COLO668 (cell line): Measurements from ENCODE around the gene UQCRC1.

ENCODE experiments used
- DNase-seq: peaks from one replicate; lab custom pipeline; 2025; ENCODE audit not compliant: unreplicated experiment; lab: John Stamatoyannopoulos, UW

Gene UQCRC1

DNA sequence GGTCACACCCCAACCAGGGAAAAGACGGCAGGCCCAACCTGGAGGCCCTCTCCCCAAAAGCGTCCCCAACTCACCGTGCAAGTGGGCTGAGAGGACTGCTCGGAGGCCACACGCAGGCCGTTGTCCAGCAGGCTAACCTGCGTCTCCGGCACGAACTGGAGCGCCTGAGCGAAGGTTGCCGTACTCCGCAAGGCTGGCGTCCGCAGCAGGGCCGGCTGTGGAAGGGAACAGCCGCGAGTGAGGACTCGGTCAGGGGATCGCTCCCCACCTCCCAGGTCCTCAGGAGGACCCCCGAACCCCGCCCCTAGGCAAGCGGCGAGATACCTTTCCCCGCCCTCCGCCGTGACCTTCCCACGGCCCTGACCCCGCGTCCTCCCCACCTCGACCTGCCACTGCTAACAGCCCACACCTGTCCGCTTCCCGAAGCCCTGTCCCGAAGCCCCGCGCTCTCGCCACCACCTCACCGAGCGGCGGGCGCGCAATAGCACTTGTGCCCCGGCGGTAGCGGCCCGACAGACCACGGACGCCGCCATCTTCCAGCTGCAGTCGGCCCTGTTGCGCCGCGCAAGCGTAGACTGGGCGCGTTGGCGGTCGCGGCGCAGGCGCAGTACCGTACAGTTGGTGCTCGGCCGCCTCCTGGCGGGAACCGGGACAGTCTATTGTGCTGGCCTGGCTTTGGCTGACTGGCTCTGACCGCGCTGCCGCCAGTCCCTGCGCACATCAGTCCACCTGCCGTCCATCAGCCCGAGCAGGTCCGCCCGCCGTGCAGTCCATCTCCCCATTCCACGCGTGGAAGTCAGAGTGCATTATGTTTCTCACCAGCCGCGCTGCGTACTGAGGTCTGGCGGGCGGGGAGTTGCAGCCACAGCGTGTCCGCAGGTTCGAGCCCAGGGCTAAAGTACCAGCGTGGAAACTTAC is at the start of gene UQCRC1:
Gene UQCRC1, minus strand, starts transcription at position 559 of the 918 bp plus-strand sequence. Its CDS starts 26 bp downstream, at position 533.
- DNase-seq, result peak; percentile 91

- no peak for DNase-seq
Observed at GRCh38 chr3:48656841-48657281, 47.4 kb upstream of the UQCRC1 start.

DNA sequence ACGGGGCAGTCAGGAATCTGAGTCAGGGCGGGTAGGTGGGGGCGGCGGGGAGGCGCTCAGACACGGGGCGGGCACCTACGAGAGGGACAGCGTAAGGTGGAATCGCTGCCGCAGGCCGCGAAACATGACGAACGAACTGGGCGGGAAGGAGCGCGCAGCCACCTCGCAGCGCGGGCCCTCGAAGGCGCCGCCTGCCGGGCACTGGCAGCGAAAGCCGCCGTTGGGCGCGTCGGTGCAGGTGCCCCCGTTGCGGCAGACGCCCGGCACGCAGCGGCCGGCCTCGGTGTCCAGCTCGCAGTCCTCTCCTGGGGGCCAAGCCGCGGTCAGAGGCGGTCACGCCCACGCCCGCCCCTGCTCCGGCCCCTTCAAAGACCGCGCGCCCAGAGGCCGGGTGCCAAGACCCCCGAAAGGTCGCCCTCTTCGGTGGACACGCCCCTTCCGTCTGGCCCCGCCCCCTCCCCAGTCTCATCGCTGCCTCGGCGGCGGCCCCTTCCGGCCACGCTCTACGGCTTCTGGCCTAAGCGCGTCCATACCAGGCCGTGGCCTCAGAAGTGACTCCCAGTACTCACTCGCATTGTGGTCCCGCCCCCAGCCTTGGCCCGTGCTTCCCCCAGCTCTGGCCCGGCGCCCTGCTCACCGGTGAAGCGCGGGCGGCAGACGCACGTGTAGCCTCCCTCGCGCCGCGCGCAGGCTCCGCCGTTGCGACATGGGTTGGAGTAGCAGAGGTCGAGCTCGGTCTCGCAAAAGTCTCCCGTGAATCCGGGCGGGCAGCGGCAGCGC is 46.8 kb upstream of the UQCRC1 start:
- DNase-seq, result no peak

- DNase-seq, result no peak
Observed at GRCh38 chr3:48655606-48656005, 46.2 kb upstream of the UQCRC1 start.

GRCh38 chr3:48655063-48655462 is 45.6 kb upstream of the UQCRC1 start:
- DNase-seq, result no peak

DNA sequence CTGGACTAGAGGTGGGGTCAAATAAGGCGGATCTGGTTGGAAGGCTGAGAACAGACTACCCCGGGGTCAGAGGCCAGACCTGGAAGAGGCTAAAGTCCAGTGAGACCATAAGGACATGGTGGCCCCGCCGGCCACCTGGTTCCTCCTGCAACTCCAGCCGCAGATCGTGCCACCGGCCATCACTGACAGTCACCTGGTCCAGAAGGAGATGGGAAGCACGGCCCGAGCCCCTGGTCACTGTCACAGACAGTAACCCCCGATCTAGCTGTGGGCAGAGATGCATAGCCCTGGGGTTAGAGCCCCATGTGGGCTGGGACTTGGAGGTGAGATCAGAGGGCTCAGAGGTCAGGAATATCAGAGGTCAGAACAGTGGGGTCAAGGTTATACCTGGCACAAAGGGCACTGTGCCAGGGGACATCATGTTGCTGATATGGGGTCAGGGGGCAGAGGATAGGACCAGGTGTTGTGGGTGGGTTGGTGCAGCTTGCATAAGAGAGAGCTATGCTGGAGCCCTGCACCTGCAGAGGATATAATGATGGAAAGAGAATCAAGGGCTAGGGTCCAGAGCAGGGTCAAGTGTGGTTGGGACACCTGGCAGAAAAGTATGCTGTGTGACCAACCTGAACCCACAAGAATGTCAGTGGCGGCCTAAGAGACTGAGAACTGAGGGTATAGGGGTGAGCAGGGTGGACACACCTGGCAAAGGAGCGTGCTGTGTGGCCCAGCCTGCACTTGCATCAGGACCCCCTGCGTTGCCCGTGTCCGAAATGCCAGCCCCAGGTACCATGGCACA is 43.7 kb upstream of the UQCRC1 start:
- DNase-seq, result no peak

- DNase-seq, result no peak
Observed at GRCh38 chr3:48651771-48652170, 42.3 kb upstream of the UQCRC1 start.

GRCh38 chr3:48650723-48651122 is 41.3 kb upstream of the UQCRC1 start:
- DNase-seq, result no peak

- no peak for DNase-seq
Observed at GRCh38 chr3:48648188-48648850, 38.9 kb upstream of the UQCRC1 start.

- DNase-seq, result no peak
Observed at GRCh38 chr3:48647714-48648113, 38.3 kb upstream of the UQCRC1 start.

- no peak for DNase-seq
Observed at GRCh38 chr3:48644898-48645760, 35.7 kb upstream of the UQCRC1 start.

DNA sequence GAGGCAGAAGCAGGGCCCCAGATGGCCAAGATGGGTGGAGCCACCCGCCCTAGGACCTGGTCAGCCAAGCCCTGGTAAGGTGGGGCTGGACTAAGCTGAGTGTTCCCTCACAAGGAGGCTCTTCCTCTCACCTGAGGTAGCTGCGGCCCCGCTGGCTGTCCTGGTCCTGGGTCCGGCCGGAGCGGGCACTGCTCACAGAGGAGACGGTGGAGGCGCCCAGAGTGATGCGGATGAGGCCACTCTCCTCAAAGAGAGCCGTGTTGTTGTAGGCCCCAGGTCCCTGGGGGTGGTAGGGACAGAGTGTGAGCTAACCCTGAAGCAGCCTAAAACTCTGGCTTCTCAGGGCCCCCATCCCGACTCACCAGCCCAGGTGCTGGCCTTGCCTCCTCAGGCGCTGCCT is 33.2 kb upstream of the UQCRC1 start:
- DNase-seq, result no peak

GRCh38 chr3:48641396-48641795 is 31.9 kb upstream of the UQCRC1 start:
- DNase-seq, result no peak

GRCh38 chr3:48639944-48640606 is 30.6 kb upstream of the UQCRC1 start:
- no peak for DNase-seq

DNA sequence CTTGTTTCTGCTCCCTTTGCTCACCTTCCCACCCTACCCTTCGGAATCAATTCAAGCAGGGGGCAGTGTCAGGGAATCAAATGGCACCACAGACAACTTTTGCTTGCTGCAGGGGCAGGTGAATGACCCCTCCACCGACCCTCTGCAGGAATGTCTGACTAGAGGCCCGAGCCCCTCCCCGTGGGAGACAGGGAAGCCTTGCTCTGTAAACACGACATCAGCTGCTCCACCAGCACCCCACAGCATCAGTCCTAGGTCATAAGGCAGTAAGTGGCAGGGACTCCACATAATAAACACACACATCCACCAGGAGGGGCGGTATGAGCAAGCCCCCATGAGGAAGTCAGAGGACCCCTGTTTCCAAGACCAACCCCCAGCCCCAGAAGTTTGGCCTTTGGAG is 27.9 kb upstream of the UQCRC1 start:
- no peak for DNase-seq

DNA sequence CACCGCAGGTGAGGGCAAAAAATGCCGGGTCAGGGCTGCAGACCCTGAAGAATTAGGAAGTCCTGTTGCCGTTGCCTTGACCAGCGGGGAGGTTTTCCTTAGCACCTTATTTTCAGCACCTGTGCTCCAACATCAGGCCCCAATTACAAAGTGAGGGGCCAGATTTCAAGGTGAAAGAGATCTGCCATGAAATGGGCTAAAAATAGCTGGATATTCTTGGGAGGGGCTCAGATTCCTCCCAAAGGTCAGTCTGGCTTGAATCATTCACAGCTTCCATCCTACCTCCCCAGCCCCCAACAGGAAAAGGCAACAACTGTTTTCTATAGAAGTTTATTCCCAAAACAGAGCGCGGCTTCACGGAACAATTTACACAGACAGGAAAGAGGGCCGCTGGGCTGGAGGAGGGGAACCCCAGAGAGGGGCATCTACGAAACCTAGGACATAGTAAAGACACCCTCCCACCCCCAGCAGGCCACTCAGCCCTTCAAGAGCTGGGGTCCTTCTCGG is 26.8 kb upstream of the UQCRC1 start:
- no peak for DNase-seq

GRCh38 chr3:48635222-48636021 is 26.0 kb upstream of the UQCRC1 start, which contains the start of gene SLC26A6:
Gene SLC26A6, minus strand, starts transcription at chr3:48635461. Its CDS starts 68 bp downstream, at chr3:48635393.
- peak; percentile 95 for DNase-seq

GRCh38 chr3:48634661-48635221 is 25.3 kb upstream of the UQCRC1 start:
- peak; percentile 37 for DNase-seq
